Vagina (tissue), 2 donors: Measurements from ENCODE around the gene SUGCT.

ENCODE experiments used
- CTCF ChIP-seq, 3 experiments: fragments of 450-650 bp in 2 of 3; fragments of 200-600 bp in 1 of 3; sonication (generic) in 1 of 3; IDR thresholded peaks; one replicate each; pipeline ENCODE4 v1.5.1; 2017 to 2019; ENCODE audit warnings: antibody characterized with exemption in 3 of 3, mild to moderate bottlenecking in 2 of 3, moderate library complexity in 2 of 3
- POLR2A ChIP-seq, 2 donors: fragments of 450-650 bp; IDR thresholded peaks; one replicate each; pipeline ENCODE4 v1.6.1; 2017; ENCODE audit warnings: antibody characterized with exemption in 2 of 2, mild to moderate bottlenecking in 2 of 2, moderate library complexity in 2 of 2
- POLR2AphosphoS5 ChIP-seq, 2 donors: sonication (generic); formaldehyde crosslinking; IDR thresholded peaks; one replicate each; pipeline ENCODE4 v1.9.0; 2017; ENCODE audit warnings: antibody characterized with exemption in 2 of 2, mild to moderate bottlenecking in 2 of 2, low read depth in 1 of 2; ENCODE audit not compliant: insufficient read depth in 1 of 2

GRCh38 chr7:40859076-40859475 is 724.3 kb downstream of the SUGCT start:
- TF ChIP-seq POLR2AphosphoS5 (IDR thresholded peaks at IDR 0.05; ENCODE audit: insufficient read depth in 1 of 2, low read depth in 1 of 2) (no peak), CTCF (IDR thresholded peaks at IDR 0.05) (no peak), POLR2A (IDR thresholded peaks at IDR 0.05) (no peak)
